ENCODE measurements around the gene PLAAT2. TPM values are rescaled to one million over a fixed set of nuclear protein-coding genes. Genes with fewer than 3 reads are reported as not detected.

The PLAAT2 gene
- total RNA-seq, 4 donors from 2014 or later = not detected

GRCh38 chr11:63506876-63507275 is 56.3 kb downstream of the PLAAT2 start:
- H3K9me3 ChIP-seq = no peaks in the 10 kb centered on the region
- no peak overlapping the region for H3K4me3 ChIP-seq
- no peak for DNase-seq
- H3K27ac ChIP-seq = no peak overlapping the region
- intact Hi-C loops (cut with DNase I; ENCODE audit: low total_unique reads) = no loop called here
- TF ChIP-seq POLR2A (IDR thresholded peaks at IDR 0.05) = no peak
- TF ChIP-seq CTCF (IDR thresholded peaks at IDR 0.05) = no peak
- no peaks in the 10 kb centered on the region for H3K4me1 ChIP-seq
- H3K27me3 ChIP-seq = no peaks in the 10 kb centered on the region
- H3K36me3 ChIP-seq = no peaks in the 10 kb centered on the region

GRCh38 chr11:63505857-63506528 is 57.2 kb downstream of the PLAAT2 start, which contains the start of gene LGALS12:
TSS of gene LGALS12 (plus strand) at chr11:63506084. CDS start at chr11:63506459, 375 bp downstream.
- no peaks in the 10 kb centered on the region for H3K36me3 ChIP-seq
- no peak within 1 kb of the TSS for H3K27ac ChIP-seq
- H3K27me3 ChIP-seq = no peaks in the 10 kb centered on the region
- H3K9me3 ChIP-seq = no peaks in the 10 kb centered on the region
- H3K4me3 ChIP-seq = no peak within 1 kb of the TSS
- H3K4me1 ChIP-seq = no peaks in the 10 kb centered on the region
- no peak for DNase-seq
- intact Hi-C loops (cut with DNase I; ENCODE audit: low total_unique reads) = no loop called here
- TF ChIP-seq CTCF (IDR thresholded peaks at IDR 0.05) = no peak
- TF ChIP-seq POLR2A (IDR thresholded peaks at IDR 0.05) = no peak

GRCh38 chr11:63504933-63505586 is 58.1 kb downstream of the PLAAT2 start:
- Histone ChIP-seq H3K27ac (no peak overlapping the region), H3K36me3 (no peaks in the 10 kb centered on the region), H3K4me1 (no peaks in the 10 kb centered on the region), H3K27me3 (no peaks in the 10 kb centered on the region), H3K4me3 (no peak overlapping the region), H3K9me3 (peaks cover 0 to 3% of the 10 kb centered on the region in 2 donors)
- TF ChIP-seq POLR2A (IDR thresholded peaks at IDR 0.05) = no peak
- no peak for TF ChIP-seq CTCF (IDR thresholded peaks at IDR 0.05)
- intact Hi-C loops (cut with DNase I; ENCODE audit: low total_unique reads) = no loop called here
- DNase-seq = no peak

GRCh38 chr11:63504054-63504453 is 59.1 kb downstream of the PLAAT2 start:
- intact Hi-C loops (cut with DNase I; ENCODE audit: low total_unique reads) = no loop called here
- TF ChIP-seq POLR2A (IDR thresholded peaks at IDR 0.05) (no peak), CTCF (IDR thresholded peaks at IDR 0.05) (no peak)
- Histone ChIP-seq H3K27me3 (no peaks in the 10 kb centered on the region), H3K4me3 (no peak overlapping the region), H3K36me3 (no peaks in the 10 kb centered on the region), H3K9me3 (peaks cover 0 to 7% of the 10 kb centered on the region in 2 donors), H3K27ac (no peak overlapping the region), H3K4me1 (no peaks in the 10 kb centered on the region)
- no peak for DNase-seq

GRCh38 chr11:63503492-63503891 is 59.7 kb downstream of the PLAAT2 start:
- DNase-seq = no peak
- no peak overlapping the region for H3K27ac ChIP-seq
- no peaks in the 10 kb centered on the region for H3K27me3 ChIP-seq
- TF ChIP-seq POLR2A (IDR thresholded peaks at IDR 0.05) (no peak), CTCF (IDR thresholded peaks at IDR 0.05) (no peak)
- no peaks in the 10 kb centered on the region for H3K4me1 ChIP-seq
- intact Hi-C loops (cut with DNase I; ENCODE audit: low total_unique reads) = no loop called here
- H3K4me3 ChIP-seq = no peak overlapping the region
- no peaks in the 10 kb centered on the region for H3K36me3 ChIP-seq
- H3K9me3 ChIP-seq = peaks cover 0 to 7% of the 10 kb centered on the region in 2 donors

Measured in uterus (tissue), 4 donors.